ENCODE measurements around the gene CCR2. TPM values are rescaled to one million over a fixed set of nuclear protein-coding genes. Genes with fewer than 3 reads are reported as not detected.

The CCR2 gene
- total RNA-seq, 4 donors from 2014 or later, result 0.46 to 6.0 (median 2.3) TPM

DNA sequence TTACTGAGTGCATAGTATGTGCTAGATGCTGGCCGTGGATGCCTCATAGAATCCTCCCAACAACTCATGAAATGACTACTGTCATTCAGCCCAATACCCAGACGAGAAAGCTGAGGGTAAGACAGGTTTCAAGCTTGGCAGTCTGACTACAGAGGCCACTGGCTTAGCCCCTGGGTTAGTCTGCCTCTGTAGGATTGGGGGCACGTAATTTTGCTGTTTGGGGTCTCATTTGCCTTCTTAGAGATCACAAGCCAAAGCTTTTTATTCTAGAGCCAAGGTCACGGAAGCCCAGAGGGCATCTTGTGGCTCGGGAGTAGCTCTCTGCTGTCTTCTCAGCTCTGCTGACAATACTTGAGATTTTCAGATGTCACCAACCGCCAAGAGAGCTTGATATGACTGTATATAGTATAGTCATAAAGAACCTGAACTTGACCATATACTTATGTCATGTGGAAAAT lies 15.8 kb downstream of the CCR2 start:
- Histone ChIP-seq H3K4me1 (no peaks in the 10 kb centered on the region), H3K4me3 (no peak overlapping the region), H3K36me3 (no peaks in the 10 kb centered on the region), H3K27me3 (peaks cover 0 to 20% (median 0%) of the 10 kb centered on the region in 4 donors), H3K9me3 (no peaks in the 10 kb centered on the region), H3K27ac (replicated peaks in 1 of 4) (no peak overlapping the region)
- TF ChIP-seq EP300 (IDR thresholded peaks at IDR 0.05) (no peak), POLR2AphosphoS5 (IDR thresholded peaks at IDR 0.05) (no peak), POLR2A (IDR thresholded peaks at IDR 0.05; ENCODE audit: low read depth) (no peak)
- TF ChIP-seq, protein P1, sequence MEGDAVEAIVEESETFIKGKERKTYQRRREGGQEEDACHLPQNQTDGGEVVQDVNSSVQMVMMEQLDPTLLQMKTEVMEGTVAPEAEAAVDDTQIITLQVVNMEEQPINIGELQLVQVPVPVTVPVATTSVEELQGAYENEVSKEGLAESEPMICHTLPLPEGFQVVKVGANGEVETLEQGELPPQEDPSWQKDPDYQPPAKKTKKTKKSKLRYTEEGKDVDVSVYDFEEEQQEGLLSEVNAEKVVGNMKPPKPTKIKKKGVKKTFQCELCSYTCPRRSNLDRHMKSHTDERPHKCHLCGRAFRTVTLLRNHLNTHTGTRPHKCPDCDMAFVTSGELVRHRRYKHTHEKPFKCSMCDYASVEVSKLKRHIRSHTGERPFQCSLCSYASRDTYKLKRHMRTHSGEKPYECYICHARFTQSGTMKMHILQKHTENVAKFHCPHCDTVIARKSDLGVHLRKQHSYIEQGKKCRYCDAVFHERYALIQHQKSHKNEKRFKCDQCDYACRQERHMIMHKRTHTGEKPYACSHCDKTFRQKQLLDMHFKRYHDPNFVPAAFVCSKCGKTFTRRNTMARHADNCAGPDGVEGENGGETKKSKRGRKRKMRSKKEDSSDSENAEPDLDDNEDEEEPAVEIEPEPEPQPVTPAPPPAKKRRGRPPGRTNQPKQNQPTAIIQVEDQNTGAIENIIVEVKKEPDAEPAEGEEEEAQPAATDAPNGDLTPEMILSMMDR (IDR thresholded peaks at IDR 0.05), result no peak
- DNase-seq (ENCODE audit: extremely low spot score), result no peak
- intact Hi-C loops (cut with DNase I), result loop anchor here (10.0 kb wide), 2 partner anchors 155 to 285 kb away; no protein-coding TSS in a partner anchor
- 73% methylated on average over 6 of the region's 6 CpGs for WGBS

DNA sequence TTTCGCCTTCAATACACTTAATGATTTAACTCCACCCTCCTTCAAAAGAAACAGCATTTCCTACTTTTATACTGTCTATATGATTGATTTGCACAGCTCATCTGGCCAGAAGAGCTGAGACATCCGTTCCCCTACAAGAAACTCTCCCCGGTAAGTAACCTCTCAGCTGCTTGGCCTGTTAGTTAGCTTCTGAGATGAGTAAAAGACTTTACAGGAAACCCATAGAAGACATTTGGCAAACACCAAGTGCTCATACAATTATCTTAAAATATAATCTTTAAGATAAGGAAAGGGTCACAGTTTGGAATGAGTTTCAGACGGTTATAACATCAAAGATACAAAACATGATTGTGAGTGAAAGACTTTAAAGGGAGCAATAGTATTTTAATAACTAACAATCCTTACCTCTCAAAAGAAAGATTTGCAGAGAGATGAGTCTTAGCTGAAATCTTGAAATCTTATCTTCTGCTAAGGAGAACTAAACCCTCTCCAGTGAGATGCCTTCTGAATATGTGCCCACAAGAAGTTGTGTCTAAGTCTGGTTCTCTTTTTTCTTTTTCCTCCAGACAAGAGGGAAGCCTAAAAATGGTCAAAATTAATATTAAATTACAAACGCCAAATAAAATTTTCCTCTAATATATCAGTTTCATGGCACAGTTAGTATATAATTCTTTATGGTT lies 17.1 kb downstream of the CCR2 start, which contains the start of gene CCR5:
Gene CCR5 (plus strand): TSS at position 108 of the 680 bp plus-strand sequence. CDS start 1,957 bp downstream, outside the sequence.
- intact Hi-C loops (cut with DNase I), result loop anchor here (10.0 kb wide), 2 partner anchors 156 to 286 kb away; no protein-coding TSS in a partner anchor
- Histone ChIP-seq H3K9me3 (no peaks in the 10 kb centered on the region), H3K4me1 (no peaks in the 10 kb centered on the region), H3K4me3 (no peak within 1 kb of the TSS), H3K36me3 (no peaks in the 10 kb centered on the region), H3K27ac (replicated peaks in 1 of 4) (no peak within 1 kb of the TSS), H3K27me3 (peaks cover 0 to 24% (median 0%) of the 10 kb centered on the region in 4 donors)
- WGBS, result 47% methylated on average over 5 of the region's 5 CpGs
- DNase-seq (ENCODE audit: extremely low spot score), result no peak
- TF ChIP-seq EP300 (IDR thresholded peaks at IDR 0.05), result no peak
- TF ChIP-seq, protein P1 (IDR thresholded peaks at IDR 0.05), result no peak
- TF ChIP-seq POLR2A (IDR thresholded peaks at IDR 0.05; ENCODE audit: low read depth), result no peak
- TF ChIP-seq POLR2AphosphoS5 (IDR thresholded peaks at IDR 0.05), result peak in 1 of 2 donors; percentile 16

DNA sequence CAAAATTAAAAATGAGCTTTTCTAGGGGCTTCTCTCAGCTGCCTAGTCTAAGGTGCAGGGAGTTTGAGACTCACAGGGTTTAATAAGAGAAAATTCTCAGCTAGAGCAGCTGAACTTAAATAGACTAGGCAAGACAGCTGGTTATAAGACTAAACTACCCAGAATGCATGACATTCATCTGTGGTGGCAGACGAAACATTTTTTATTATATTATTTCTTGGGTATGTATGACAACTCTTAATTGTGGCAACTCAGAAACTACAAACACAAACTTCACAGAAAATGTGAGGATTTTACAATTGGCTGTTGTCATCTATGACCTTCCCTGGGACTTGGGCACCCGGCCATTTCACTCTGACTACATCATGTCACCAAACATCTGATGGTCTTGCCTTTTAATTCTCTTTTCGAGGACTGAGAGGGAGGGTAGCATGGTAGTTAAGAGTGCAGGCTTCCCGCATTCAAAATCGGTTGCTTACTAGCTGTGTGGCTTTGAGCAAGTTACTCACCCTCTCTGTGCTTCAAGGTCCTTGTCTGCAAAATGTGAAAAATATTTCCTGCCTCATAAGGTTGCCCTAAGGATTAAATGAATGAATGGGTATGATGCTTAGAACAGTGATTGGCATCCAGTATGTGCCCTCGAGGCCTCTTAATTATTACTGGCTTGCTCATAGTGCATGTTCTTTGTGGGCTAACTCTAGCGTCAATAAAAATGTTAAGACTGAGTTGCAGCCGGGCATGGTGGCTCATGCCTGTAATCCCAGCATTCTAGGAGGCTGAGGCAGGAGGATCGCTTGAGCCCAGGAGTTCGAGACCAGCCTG lies 17.8 kb downstream of the CCR2 start:
- Histone ChIP-seq H3K9me3 (no peaks in the 10 kb centered on the region), H3K4me3 (no peak overlapping the region), H3K4me1 (no peaks in the 10 kb centered on the region), H3K36me3 (no peaks in the 10 kb centered on the region), H3K27me3 (peaks cover 0 to 21% (median 0%) of the 10 kb centered on the region in 4 donors), H3K27ac (replicated peaks in 1 of 4) (no peak overlapping the region)
- TF ChIP-seq EP300 (IDR thresholded peaks at IDR 0.05), result no peak
- TF ChIP-seq, protein P1 (IDR thresholded peaks at IDR 0.05), result no peak
- TF ChIP-seq POLR2A (IDR thresholded peaks at IDR 0.05; ENCODE audit: low read depth), result no peak
- TF ChIP-seq POLR2AphosphoS5 (IDR thresholded peaks at IDR 0.05), result no peak
- intact Hi-C loops (cut with DNase I), result loop anchor here (10.0 kb wide), 2 partner anchors 157 to 287 kb away; no protein-coding TSS in a partner anchor
- no peak for DNase-seq (ENCODE audit: extremely low spot score)
- WGBS, result 89% methylated on average over 10 of the region's 10 CpGs

DNA sequence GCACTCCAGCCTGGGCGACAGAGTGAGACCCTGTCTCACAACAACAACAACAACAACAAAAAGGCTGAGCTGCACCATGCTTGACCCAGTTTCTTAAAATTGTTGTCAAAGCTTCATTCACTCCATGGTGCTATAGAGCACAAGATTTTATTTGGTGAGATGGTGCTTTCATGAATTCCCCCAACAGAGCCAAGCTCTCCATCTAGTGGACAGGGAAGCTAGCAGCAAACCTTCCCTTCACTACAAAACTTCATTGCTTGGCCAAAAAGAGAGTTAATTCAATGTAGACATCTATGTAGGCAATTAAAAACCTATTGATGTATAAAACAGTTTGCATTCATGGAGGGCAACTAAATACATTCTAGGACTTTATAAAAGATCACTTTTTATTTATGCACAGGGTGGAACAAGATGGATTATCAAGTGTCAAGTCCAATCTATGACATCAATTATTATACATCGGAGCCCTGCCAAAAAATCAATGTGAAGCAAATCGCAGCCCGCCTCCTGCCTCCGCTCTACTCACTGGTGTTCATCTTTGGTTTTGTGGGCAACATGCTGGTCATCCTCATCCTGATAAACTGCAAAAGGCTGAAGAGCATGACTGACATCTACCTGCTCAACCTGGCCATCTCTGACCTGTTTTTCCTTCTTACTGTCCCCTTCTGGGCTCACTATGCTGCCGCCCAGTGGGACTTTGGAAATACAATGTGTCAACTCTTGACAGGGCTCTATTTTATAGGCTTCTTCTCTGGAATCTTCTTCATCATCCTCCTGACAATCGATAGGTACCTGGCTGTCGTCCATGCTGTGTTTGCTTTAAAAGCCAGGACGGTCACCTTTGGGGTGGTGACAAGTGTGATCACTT lies 18.8 kb downstream of the CCR2 start:
- Histone ChIP-seq H3K27ac (replicated peaks in 1 of 4) (no peak overlapping the region), H3K4me3 (no peak overlapping the region), H3K36me3 (no peaks in the 10 kb centered on the region), H3K27me3 (peaks cover 0 to 21% (median 0%) of the 10 kb centered on the region in 4 donors), H3K4me1 (no peaks in the 10 kb centered on the region), H3K9me3 (no peaks in the 10 kb centered on the region)
- DNase-seq (ENCODE audit: extremely low spot score), result no peak
- TF ChIP-seq POLR2AphosphoS5 (IDR thresholded peaks at IDR 0.05), result no peak
- TF ChIP-seq, protein P1 (IDR thresholded peaks at IDR 0.05), result peak; percentile 16 to 35 (median 28)
- WGBS, result 92% methylated on average over 9 of the region's 9 CpGs
- intact Hi-C loops (cut with DNase I), result loop anchor here (10.0 kb wide), 2 partner anchors 158 to 288 kb away; no protein-coding TSS in a partner anchor
